T47D (cell line): ENCODE results near the gene MC1R.

Source experiments
- DNase-seq, 2 experiments: peaks; one replicate each; pipeline versions ENCODE4 v3.0.0 to v3.0.0-alpha.2; 2011 to 2012; ENCODE audit warnings: low read depth in 1 of 2, low spot score in 1 of 2
- JUND ChIP-seq: IDR thresholded peaks from 2 replicates; pipeline ENCODE4 v1.6.1; 2012; ENCODE audit warnings: low read depth
- in situ Hi-C: cut with HindIII; loops from 2 replicates; pipeline ENCODE4 v1.10.0; 2016; ENCODE audit warnings: low sequenced_read_pairs, low pct_unique_long_range_greater_than_20kb

MC1R gene

DNA sequence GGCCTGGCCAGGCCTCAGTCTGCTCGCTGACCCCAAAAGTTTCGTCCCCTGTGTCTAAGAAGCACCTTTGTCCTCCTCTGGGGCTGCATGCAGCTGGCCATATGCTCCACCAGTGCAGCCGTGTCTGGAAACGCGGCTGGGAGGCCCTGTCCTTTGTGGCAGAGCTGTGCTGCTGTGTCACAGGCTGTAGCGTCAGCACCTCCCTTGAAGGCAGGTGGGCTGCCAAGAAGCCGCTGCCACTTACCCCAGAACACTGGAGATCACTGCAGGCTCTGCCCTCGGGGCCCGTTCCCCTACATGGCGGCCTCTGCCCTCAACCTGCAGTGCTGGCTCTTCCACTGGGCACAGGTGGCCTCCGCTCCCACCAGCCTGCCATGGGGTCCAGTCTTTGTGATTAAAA, 15.7 kb upstream of the MC1R start:
- in situ Hi-C loops, result no loop called here
- DNase-seq, result no peak
- TF ChIP-seq JUND, result no peak

DNA sequence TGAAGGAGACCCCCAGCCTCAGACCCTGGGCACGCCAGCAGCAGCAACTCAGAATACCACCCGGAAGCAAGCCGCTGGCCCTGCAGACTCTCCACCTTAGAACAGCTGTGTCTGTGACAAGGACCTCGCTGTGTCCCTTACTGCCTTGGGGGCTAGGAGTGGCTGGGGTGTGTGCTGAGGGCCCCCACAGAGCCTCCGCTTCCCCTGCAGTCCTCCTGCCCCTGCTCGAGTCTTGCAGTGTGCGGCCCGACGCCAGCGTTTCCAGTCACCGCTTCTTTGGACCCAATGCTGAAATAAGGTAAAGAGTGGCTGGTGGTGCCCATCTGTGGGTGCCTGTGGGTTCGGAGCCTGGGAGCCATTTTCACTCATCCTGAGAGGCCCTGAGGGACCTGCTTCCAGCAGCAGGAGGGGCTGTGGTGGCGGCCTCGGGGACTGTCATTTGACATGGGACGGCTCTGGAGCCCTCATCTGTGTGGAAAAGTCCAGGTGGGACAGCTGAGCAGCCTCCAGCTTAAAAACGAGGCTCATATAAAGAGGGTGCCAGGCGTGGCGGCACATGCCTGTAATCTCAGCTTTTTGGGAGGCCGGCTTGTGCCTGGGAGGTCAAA, 14.7 kb upstream of the MC1R start:
- DNase-seq, result no peak
- no peak for TF ChIP-seq JUND
- in situ Hi-C loops, result no loop called here

DNA sequence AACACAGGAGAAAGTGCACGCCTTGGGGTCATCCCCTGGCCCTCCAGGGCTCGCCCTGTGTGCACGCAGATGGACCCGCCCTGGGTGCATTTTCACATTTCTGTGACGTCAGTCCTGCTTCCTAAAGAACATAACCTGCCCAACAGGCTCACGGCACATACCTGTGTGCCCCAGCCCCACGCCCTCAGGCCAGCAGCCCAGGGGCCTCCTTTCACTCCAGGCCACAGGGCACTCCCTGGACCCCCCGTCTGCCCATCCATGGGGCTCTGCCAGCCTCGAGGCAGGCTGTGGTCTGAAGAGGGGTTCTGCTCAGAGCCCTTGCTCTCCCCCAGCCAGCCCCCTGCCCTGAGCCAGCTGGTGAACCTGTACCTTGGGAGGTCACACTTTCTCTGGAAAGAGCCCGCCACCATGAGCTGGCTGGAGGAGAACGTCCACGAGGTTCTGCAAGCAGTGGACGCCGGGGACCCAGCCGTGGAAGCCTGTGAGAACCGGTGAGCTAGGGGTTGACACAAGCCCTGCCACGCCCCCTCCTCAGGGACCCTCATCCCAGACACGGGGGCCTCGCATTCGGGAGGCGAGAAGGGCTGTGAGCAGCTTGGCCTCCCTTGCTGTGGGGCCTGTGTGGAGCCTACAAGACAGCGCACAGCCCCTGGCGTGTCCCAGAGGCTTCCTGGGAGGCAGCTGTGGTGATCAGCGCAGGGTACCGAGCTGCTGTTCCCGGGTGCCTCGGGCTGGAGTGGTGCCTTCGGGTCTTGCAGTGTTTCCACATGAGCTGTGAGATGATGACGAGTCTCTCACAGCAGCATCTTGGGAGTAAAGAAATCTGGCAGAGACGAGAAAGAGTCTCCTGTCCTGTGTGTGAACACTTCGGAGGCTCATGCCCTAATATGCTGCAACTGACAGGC, 13.8 kb upstream of the MC1R start:
- TF ChIP-seq JUND, result no peak
- in situ Hi-C loops, result no loop called here
- no peak for DNase-seq

DNA sequence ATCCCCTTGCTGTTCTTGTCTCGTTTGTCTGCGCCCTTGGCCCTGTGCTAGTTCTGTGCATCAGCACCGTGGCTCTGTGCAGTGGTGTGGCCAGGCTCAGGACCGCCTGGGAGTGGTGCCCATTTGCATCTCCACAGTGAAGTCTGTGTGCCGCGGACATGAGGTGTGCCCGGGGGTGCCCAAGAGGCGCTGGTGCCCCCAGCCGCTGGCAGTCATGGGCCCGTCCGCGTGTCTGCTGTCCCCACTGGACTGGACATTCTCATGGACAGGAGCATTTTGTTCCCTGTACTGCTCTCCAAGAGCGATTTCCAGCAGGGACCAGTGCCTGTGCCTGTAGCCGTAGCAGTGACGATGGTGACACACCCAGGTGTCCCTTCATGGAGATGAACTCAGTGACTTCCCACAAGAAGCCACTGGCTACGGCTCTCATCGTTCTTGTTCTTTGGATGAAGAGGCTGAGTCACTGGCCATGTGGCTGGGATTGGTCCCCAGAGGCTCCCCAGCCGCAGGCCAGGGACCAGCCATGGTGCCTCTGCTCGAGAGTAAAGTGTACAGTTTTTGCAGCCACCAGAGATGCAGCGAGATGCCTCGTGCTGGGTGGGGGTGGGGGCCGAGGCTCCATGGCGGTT, 13.0 kb upstream of the MC1R start:
- in situ Hi-C loops, result no loop called here
- no peak for DNase-seq
- no peak for TF ChIP-seq JUND

DNA sequence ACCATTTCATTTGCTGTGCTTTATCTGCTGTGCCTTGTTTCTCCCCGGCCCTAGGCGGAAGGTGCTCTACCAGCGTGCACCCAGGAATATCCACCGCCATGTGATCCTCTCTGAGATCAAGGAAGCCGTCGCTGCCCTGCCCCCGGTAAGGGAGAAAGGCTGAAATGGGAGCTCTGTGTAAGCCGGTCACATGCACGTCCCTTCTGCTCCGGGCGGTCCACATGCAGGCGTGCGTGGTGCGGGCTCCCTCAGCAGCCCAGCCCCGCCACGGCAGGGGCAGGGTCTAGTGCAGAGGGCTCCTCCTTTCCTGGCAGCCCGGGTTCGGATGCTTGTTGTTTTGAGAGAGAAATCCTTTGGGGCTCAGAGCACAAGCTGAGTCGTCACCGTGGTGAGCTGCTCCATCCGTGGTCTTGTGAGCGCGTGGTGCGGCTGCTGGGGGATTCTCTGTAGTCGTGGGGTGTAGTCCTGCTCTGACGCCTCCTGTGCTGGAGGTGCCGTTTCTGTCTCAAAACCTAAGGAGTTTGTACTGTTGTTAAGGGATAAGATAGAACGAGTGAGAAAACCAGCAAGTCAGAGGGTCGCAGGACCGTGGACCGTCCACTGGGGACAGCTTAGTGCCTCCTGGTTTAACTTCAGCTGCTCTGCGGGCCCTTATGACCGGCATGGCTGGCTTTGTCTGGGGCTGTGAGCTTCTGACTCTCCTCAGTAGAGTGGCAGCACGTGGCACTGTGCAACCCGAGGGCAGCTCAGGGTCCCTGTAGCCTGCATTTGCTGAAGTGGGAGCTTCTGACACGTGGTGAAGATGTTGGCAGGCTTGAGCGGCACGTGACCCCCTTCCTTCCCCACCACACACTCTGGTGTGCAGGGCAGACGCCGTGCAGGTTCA, 12.3 kb upstream of the MC1R start:
- no peak for DNase-seq
- in situ Hi-C loops, result no loop called here
- TF ChIP-seq JUND, result no peak

DNA sequence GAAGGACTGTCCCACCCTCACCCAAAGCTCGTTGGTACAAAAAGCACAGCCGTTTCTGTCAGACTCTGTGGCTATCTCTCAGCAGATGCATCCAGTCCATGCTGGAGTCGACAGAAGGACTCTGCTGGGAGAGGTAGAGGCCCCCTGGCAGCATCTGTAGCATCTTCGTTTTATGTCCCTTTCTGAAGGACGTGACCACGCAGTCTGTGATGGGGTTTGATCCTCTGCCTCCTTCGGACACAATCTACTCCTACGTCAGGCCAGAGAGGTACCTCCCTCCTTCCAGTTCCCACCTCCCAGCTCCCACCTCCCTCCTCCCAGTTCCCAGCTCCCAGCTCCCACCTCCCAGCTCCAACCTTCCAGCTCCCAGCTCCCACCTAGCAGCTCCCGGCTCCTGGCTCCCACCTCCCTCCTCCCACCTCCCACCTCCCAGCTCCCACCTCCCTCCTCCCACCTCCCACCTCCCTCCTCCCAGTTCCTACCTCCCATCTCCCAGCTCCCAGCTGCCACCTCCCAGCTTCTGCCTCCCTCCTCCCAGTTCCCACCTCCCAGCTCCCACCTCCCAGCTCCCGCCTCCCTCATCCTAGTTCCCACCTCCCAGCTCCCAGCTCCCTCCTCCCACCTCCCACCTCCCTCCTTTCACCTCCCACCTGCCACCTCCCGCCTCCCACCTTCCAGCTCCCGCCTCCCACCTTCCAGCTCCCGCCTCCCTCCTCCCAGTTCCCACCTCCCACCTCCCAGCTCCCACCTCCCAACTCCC, 11.4 kb upstream of the MC1R start:
- TF ChIP-seq JUND, result no peak
- no peak for DNase-seq
- in situ Hi-C loops, result no loop called here

DNA sequence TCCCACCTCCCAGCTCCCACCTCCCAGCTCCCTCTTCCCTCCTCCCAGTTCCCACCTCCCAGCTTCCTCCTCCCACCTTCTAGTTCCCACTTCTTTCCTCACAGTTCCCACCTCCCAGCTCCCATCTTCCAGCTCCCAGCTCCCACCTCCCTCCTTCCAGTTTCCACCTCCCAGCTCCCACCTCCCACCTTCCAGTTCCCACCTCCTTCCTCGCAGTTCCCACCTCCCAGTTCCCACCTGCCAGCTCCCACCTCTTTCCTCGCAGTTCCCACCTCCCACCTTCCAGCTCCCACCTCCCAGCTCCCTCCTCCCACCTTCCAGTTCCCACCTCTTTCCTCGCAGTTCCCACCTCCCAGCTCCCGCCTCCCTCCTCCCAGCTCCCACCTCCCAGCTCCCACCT, 10.4 kb upstream of the MC1R start:
- no peak for DNase-seq
- no peak for TF ChIP-seq JUND
- in situ Hi-C loops, result no loop called here

DNA sequence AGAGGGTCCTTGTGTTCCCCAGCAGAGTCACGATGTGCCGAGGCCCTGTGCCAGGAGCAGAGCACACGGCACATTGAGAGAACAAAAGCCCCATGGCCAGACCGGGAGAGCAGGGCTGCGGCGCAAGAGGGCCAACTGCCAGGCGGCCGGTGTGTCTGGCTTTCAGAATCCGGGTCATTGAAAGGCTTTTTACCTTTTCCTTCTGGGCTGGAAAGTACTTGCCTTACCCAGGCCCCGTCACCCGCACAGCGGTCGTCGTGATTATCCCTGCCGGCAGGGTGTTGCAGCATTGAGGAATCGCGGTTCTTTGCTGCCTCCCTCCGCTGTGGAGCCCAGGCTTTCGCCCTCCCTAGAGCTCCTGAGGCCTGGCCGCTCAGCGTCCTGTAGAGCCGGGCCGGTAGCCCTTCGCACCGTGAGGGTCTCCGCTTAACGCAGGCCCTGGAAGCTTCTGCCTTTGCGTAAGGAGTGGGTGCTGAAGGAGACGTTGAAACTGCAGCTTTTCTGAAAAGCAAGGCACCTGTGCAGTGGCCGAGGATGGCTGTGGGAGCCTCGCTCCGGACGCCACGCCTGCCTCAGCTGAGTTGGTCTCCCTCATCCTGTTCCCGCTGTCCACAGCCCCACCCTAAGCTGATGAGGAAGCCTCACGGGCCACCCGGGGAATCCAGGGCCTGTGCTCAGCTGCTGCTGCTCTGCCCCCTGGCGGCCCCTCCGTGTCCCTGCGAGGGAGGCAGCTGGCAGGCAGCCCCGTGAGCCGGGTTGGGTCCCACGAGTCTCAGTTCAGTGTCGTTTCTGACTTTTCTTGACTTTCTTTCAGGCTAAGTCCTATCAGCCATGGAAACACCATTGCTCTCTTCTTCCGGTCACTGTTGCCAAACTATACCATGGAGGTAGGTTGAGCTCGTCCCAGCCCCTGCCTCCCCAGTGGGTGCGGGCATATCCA, 8.6 kb upstream of the MC1R start:
- in situ Hi-C loops, result no loop called here
- TF ChIP-seq JUND, result no peak
- DNase-seq, result peak; percentile 65 to 70

DNA sequence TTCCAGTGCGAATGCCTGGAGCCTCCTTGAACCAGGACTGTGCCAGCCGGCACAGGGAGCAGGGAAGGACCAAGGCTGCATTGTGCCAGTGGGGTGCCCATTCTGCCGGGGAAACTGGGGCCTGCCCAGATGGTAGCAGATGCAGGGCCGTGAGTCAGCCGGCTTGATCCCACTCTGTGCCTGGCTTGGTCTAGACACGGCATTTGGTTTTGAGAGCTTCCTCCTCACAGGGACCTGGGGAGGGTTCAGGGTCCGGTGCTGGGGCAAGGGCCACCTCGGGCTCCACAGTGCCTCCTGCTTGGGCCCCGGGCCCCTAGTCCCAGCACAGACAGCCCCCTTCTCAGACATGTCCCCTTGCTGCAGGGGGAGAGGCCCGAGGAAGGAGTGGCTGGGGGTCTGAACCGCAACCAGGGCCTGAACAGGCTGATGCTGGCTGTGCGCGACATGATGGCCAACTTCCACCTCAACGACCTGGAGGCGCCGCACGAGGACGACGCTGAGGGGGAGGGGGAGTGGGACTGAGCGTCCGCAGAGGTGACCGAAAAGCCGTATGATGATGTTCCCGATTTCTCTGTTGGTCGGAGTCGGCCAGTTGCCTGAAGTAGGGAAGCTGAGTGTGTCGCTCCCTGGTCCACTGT, 7.8 kb upstream of the MC1R start:
- in situ Hi-C loops, result no loop called here
- no peak for TF ChIP-seq JUND
- no peak for DNase-seq

DNA sequence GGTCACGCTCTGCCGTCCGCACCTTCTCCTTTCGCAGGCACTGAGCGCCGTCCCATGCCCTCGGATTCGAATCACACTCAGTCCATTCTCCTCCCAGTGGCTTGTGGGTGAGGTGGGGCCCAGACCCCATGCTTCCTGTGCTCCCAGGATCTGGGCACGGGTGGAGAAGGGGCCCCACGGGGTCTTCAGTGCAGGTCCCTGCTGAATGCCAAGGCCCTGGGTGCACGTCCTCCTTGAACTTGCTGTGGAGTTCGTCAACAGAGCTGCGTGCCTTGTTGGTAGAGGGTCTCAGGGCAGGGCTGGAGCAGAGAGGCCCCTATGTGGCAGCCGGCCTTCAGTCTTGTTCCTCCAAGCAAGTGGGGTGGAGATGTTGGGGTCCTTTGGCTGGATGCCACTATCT, 7.3 kb upstream of the MC1R start:
- in situ Hi-C loops, result no loop called here
- DNase-seq, result no peak
- no peak for TF ChIP-seq JUND
